Measurements from ENCODE around the gene MMP19. TPM values are rescaled to one million over a fixed set of nuclear protein-coding genes. Genes with fewer than 3 reads are reported as not detected.

The MMP19 gene
- not detected for total RNA-seq

GRCh38 chr12:55842681-55843429 is at the start of gene MMP19:
Gene MMP19 (minus strand): TSS chr12:55842936. CDS start chr12:55842830, 106 bp downstream.

GRCh38 chr12:55817345-55818139 is 25.2 kb downstream of the MMP19 start, which contains the start of the genes ORMDL2 and SARNP:
Gene ORMDL2 (plus strand): TSS chr12:55818041. CDS start chr12:55819000, 959 bp downstream.
Gene SARNP (minus strand): TSS chr12:55817724. CDS start chr12:55817701, 23 bp downstream.

Other genes starting within 250 kb of the MMP19 start
- gene OR10P1, start 206.0 kb downstream of the MMP19 start, total RNA-seq: not detected
- 11.6 TPM for gene ITGA7, start 135.0 kb downstream of the MMP19 start, total RNA-seq
- gene BLOC1S1, start 126.9 kb downstream of the MMP19 start, total RNA-seq: 22.8 TPM
- gene RDH5, start 122.5 kb downstream of the MMP19 start, total RNA-seq: 9.1 TPM
- 119 TPM for gene CD63, start 113.9 kb downstream of the MMP19 start, total RNA-seq
- gene GDF11, start 99.8 kb downstream of the MMP19 start, total RNA-seq: 11.0 TPM
- gene SARNP, start 25.2 kb downstream of the MMP19 start, total RNA-seq: 84.2 TPM
- gene ORMDL2, start 24.9 kb downstream of the MMP19 start, total RNA-seq: 5.9 TPM
- gene DNAJC14, start 13.3 kb downstream of the MMP19 start, total RNA-seq: 31.9 TPM
- gene PYM1, start 85.0 kb upstream of the MMP19 start, total RNA-seq: 14.4 TPM
- 13.5 TPM for gene DGKA, start 88.2 kb upstream of the MMP19 start, total RNA-seq
- not detected for gene PMEL, start 123.1 kb upstream of the MMP19 start, total RNA-seq
- 10.6 TPM for gene CDK2, start 123.9 kb upstream of the MMP19 start, total RNA-seq
- gene RAB5B, start 131.1 kb upstream of the MMP19 start, total RNA-seq: 62.0 TPM
- gene SUOX, start 154.3 kb upstream of the MMP19 start, total RNA-seq: 11.9 TPM
- 8.5 TPM for gene IKZF4, start 178.1 kb upstream of the MMP19 start, total RNA-seq
- gene RPS26, start 199.0 kb upstream of the MMP19 start, total RNA-seq: 22.8 TPM
- 3.4 TPM for gene ERBB3, start 237.2 kb upstream of the MMP19 start, total RNA-seq

Measured in parietal lobe (tissue), 1 donor.